ENCODE results near the gene ABCA1. TPM values are rescaled to one million over a fixed set of nuclear protein-coding genes. Genes with fewer than 3 reads are reported as not detected.

The ABCA1 gene
- total and polyA plus RNA-seq, 2 of the 4 experiments (the other 2 are of a cell fraction) = 5.8 to 52.2 TPM

DNA sequence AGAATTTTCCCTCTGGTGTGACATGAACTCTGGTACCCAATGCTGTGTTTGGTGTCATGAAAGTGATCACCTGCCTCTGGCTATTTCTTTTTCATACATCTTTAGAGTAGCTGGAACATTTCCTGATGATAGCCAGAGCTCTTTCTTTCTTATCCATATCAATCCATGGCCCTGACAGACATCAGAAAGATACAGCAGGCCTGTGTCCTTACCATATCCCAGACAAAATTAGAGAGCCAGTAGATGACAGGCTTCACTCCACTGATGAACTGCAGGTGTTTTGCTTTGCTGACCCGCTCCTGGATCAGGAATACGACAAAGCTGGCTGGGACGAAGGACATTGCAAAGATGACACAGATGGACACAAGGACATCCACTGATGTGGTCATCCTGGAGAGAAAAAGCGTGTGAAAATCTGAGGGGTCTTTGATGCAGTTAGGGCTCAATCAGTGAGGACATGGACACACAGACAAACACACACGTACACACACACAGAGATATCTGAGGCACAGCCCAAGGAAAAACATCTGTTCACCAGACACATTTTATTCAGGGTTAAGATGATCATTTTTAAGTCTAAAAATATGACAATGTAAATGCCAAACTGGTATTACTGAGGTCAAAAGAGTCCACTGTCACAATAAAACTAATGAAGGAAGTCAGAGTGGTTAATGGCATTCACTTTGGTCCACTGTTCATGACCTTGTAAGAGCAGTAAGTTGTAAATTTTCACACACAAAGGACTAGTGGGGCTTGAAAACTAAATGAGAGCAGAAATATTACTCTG lies 129.6 kb downstream of the ABCA1 start:
- no peak for DNase-seq
- Histone ChIP-seq H3K56ac (ENCODE audit: extremely low read depth, insufficient read depth, low read length) (no peak overlapping the region), H3K9me3 (ENCODE audit: control insufficient read depth, insufficient read depth, low read length) (no peaks in the 10 kb centered on the region), H3K9ac (ENCODE audit: low read depth, low read length) (no peak overlapping the region), H3K23ac (ENCODE audit: low read depth, low read length) (no peak overlapping the region), H3K4me2 (ENCODE audit: low read depth, low read length) (no peak overlapping the region), H3K36me3 (ENCODE audit: control insufficient read depth, insufficient read depth, low read length) (peaks cover 71% of the 10 kb centered on the region), H4K91ac (ENCODE audit: insufficient read depth, low read depth, low read length) (no peak overlapping the region), H2AK9ac (replicated peaks; ENCODE audit: low read depth, low read length, poor library complexity) (no peak overlapping the region), H4K8ac (ENCODE audit: low read depth in 2 of 2, low read length in 2 of 2) (no peak overlapping the region), H2BK5ac (ENCODE audit: low read depth, low read length, poor library complexity, severe bottlenecking) (no peak overlapping the region), H3K18ac (ENCODE audit: low read depth, low read length) (no peak overlapping the region), H3K4me1 (ENCODE audit: control insufficient read depth, insufficient read depth, low read length) (0 out of 2 replicates have a peak, but pooled peaks cover 2% of the 10 kb centered on the region), H3K27ac (ENCODE audit: insufficient read depth, low read length) (no peak overlapping the region), H3K14ac (replicated peaks; ENCODE audit: low read depth, low read length) (no peak overlapping the region), H2AFZ (replicated peaks; ENCODE audit: low read length, poor library complexity) (no peak overlapping the region), H2BK20ac (ENCODE audit: low read depth, low read length) (no peak overlapping the region), H3K9me1 (ENCODE audit: insufficient read depth, low read length) (peaks cover 9% of the 10 kb centered on the region), H3K27me3 (ENCODE audit: control insufficient read depth, insufficient read depth, low read length) (no peaks in the 10 kb centered on the region), H2BK120ac (ENCODE audit: low read depth, low read length) (no peak overlapping the region), H2AK5ac (ENCODE audit: low read depth, low read length) (no peak overlapping the region), H4K5ac (ENCODE audit: low read depth, low read length) (no peak overlapping the region), H3K4ac (ENCODE audit: low read depth, low read length) (no peak overlapping the region), H3K4me3 (ENCODE audit: insufficient read depth, low read depth, low read length) (no peak overlapping the region), H3K79me1 (ENCODE audit: low read depth in 1 of 2, low read length in 2 of 2) (no peaks in the 10 kb centered on the region; a peak in 1 of 4 replicates), H2BK15ac (ENCODE audit: low read depth, low read length) (no peak overlapping the region), H4K20me1 (ENCODE audit: insufficient read depth, low read length) (0 out of 2 replicates have a peak, but pooled peaks cover 3% of the 10 kb centered on the region)
- ATAC-seq (ENCODE audit: low read depth) = no peak
- POLR2A ChIA-PET (ENCODE audit: unreplicated experiment) = no interaction called here
- WGBS, 2 experiments (ENCODE audit: extremely low coverage in 2 of 2, insufficient read length in 1 of 2) = 79% methylated on average over 3 of the region's 5 CpGs; no CpG with 5 or more reads in 1 of the 2 experiments
- BruUV-seq (replicated peaks) = no TSS peak
- TF ChIP-seq POLR2A (IDR thresholded peaks at IDR 0.05; ENCODE audit: low read depth, low read length) (no peak), CEBPB (IDR thresholded peaks at IDR 0.05; ENCODE audit: low read depth, low read length) (no peak), MXI1 (IDR thresholded peaks at IDR 0.05; ENCODE audit: borderline replicate concordance, low read depth, low read length) (no peak), MAFK (IDR thresholded peaks at IDR 0.05; ENCODE audit: low read depth, low read length) (no peak), RAD21 (IDR thresholded peaks at IDR 0.05; ENCODE audit: low read length) (no peak), MAZ (IDR thresholded peaks at IDR 0.05; ENCODE audit: borderline replicate concordance, low read depth, low read length) (no peak), RCOR1 (IDR thresholded peaks at IDR 0.05; ENCODE audit: insufficient replicate concordance, low read length) (no peak), FOS (IDR thresholded peaks at IDR 0.05; ENCODE audit: low read depth, low read length) (no peak)
- TF ChIP-seq, protein P1, sequence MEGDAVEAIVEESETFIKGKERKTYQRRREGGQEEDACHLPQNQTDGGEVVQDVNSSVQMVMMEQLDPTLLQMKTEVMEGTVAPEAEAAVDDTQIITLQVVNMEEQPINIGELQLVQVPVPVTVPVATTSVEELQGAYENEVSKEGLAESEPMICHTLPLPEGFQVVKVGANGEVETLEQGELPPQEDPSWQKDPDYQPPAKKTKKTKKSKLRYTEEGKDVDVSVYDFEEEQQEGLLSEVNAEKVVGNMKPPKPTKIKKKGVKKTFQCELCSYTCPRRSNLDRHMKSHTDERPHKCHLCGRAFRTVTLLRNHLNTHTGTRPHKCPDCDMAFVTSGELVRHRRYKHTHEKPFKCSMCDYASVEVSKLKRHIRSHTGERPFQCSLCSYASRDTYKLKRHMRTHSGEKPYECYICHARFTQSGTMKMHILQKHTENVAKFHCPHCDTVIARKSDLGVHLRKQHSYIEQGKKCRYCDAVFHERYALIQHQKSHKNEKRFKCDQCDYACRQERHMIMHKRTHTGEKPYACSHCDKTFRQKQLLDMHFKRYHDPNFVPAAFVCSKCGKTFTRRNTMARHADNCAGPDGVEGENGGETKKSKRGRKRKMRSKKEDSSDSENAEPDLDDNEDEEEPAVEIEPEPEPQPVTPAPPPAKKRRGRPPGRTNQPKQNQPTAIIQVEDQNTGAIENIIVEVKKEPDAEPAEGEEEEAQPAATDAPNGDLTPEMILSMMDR (conservative IDR thresholded peaks at IDR 0.05; ENCODE audit: low read depth, low read length) = no peak
- intact Hi-C loops (cut with micrococcal nuclease) = no loop called here
- CTCF ChIA-PET = no interaction called here
- in situ Hi-C loops (cut with MboI; ENCODE audit: low sequenced_read_pairs) = no loop called here
- dilution Hi-C loops (cut with HindIII; ENCODE audit: low sequenced_read_pairs, unreplicated experiment) = no loop called here
